Kidney epithelial cell (primary cell): ENCODE measurements around the gene EFHC2. TPM values are rescaled to one million over a fixed set of nuclear protein-coding genes. Genes with fewer than 3 reads are reported as not detected.

Experiments used
- DNase-seq: peaks from one replicate; pipeline ENCODE4 v3.0.0-alpha.2; 2010; ENCODE audit warnings: low read depth
- H3K27me3 ChIP-seq: 2 replicates; pipeline ENCODE4 v1.6.0; 2011; ENCODE audit warnings: low read length; ENCODE audit not compliant: control insufficient read depth, insufficient read depth
- H3K36me3 ChIP-seq: 2 replicates; pipeline ENCODE4 v1.5.1; 2011; ENCODE audit warnings: low read length; ENCODE audit not compliant: control insufficient read depth, insufficient read depth
- H3K4me3 ChIP-seq: 2 replicates; pipeline ENCODE4 v1.5.1; 2011; ENCODE audit warnings: low read depth, mild to moderate bottlenecking, control low read depth, low read length
- CTCF ChIP-seq: IDR thresholded peaks from 2 replicates; pipeline ENCODE4 v1.5.1; 2011; ENCODE audit warnings: mild to moderate bottlenecking, moderate library complexity, low read length, control low read depth, inconsistent platforms; ENCODE audit not compliant: insufficient read depth, poor library complexity, severe bottlenecking
- total RNA-seq: library from RNA; depleted of rRNA; stranded (reverse); fragments of >200 nt; gene quantifications from 2 replicates; pipeline ENCODE4 v1.2.3, GENCODE V29; 2015

The EFHC2 gene
- total RNA-seq, 1 donor from 2014 or later: 0.71 TPM

DNA sequence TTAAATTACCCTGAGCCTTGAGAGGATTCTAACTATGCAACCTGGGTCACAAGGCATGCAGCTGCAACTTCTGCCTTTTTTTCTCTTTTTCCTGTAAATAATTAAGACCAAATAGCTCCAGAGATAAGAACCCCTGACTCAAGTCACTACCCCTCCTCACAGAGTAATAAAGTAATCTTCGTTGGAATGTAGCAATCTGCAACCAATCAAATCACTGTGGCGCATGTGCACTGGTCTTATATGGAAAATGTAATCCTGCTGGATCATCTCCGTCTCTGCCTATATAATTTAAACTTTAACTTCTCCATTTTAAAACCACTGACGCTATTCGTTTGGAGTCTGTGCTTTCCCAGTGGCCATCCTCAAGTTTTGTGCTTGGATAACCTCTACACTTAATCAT, 6.1 kb upstream of the EFHC2 start:
- no peak overlapping the region for H3K4me3 ChIP-seq
- no peaks in the 10 kb centered on the region for H3K36me3 ChIP-seq
- H3K27me3 ChIP-seq: no peaks in the 10 kb centered on the region
- no peak for DNase-seq
- no peak for TF ChIP-seq CTCF

- Histone ChIP-seq H3K4me3 (no peak overlapping the region), H3K27me3 (no peaks in the 10 kb centered on the region), H3K36me3 (no peaks in the 10 kb centered on the region)
- TF ChIP-seq CTCF: no peak
- DNase-seq: no peak
Measured at GRCh38 chrX:44344687-44345086, 1.2 kb upstream of the EFHC2 start.

- TF ChIP-seq CTCF: no peak
- Histone ChIP-seq H3K36me3 (no peaks in the 10 kb centered on the region), H3K27me3 (no peaks in the 10 kb centered on the region), H3K4me3 (no peak overlapping the region)
- DNase-seq: no peak
Measured at GRCh38 chrX:44344194-44344593, 722 bp upstream of the EFHC2 start.

- H3K36me3 ChIP-seq: no peaks in the 10 kb centered on the region
- TF ChIP-seq CTCF: no peak
- H3K27me3 ChIP-seq: no peaks in the 10 kb centered on the region
- no peak for DNase-seq
- peak overlapping the region; percentile 57 for H3K4me3 ChIP-seq
Measured at GRCh38 chrX:44342866-44343265, 606 bp downstream of the EFHC2 start.

DNA sequence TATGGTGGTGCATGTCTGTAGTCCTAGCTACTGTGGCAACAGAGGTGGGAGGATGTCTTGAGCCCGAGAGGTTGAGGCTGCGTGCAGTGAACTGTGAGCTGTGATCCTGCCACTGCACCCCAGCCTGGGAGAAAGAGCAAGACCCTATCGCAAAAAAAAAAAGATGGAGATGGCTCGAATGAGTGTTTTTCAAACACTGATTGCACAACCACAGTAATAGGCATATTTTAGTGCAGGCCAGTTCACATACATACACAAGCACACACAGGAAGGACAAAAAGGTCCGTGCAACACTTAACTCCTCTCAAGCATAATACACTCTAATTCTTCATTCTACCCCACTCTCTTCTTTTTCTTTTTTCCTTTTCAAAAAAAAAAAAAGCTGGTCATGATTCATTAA, 5.1 kb downstream of the EFHC2 start:
- Histone ChIP-seq H3K27me3 (no peaks in the 10 kb centered on the region), H3K4me3 (no peak overlapping the region), H3K36me3 (no peaks in the 10 kb centered on the region)
- no peak for TF ChIP-seq CTCF
- no peak for DNase-seq

GRCh38 chrX:44332437-44332836, 11.0 kb downstream of the EFHC2 start:
- Histone ChIP-seq H3K27me3 (no peaks in the 10 kb centered on the region), H3K4me3 (no peak overlapping the region), H3K36me3 (no peaks in the 10 kb centered on the region)
- no peak for DNase-seq
- TF ChIP-seq CTCF: no peak
